PFSK-1 (cell line): ENCODE measurements around the gene CFP.

Source experiments
- POLR2AphosphoS5 ChIP-seq: IDR thresholded peaks from 2 replicates; pipeline ENCODE4 v1.6.1; 2012; ENCODE audit warnings: low read depth, mild to moderate bottlenecking, control low read depth, low read length, moderate library complexity
- TAF1 ChIP-seq: IDR thresholded peaks from 2 replicates; pipeline ENCODE4 v1.6.1; 2012; ENCODE audit warnings: low read length, control low read depth, borderline replicate concordance; ENCODE audit not compliant: insufficient read depth

- TF ChIP-seq TAF1 (no peak), POLR2AphosphoS5 (no peak)
Observed at GRCh38 chrX:47574547-47575301, 55.0 kb downstream of the CFP start.
